SK-N-SH treated with all-trans-retinoic acid at 6 μM for 48 hours (cell line): ENCODE results near the gene AGAP1.

ENCODE experiments used
- RARB ChIP-seq: fragments of 250-450 bp; sonication (Bioruptor Pico); IDR thresholded peaks from 2 replicates; pipeline ENCODE4 v1.8.0; 2021; ENCODE audit warnings: mild to moderate bottlenecking, moderate library complexity
- TCF4 ChIP-seq: fragments of 250-450 bp; sonication (Bioruptor Pico); IDR thresholded peaks from 2 replicates; pipeline ENCODE4 v1.8.0; 2021; ENCODE audit warnings: mild to moderate bottlenecking, moderate library complexity, borderline replicate concordance
- ZC3H10 ChIP-seq: fragments of 250-450 bp; sonication (Bioruptor Pico); IDR thresholded peaks from 2 replicates; pipeline ENCODE4 v1.5.1; 2021; ENCODE audit warnings: mild to moderate bottlenecking, moderate library complexity
- ZFP3 ChIP-seq: fragments of 250-450 bp; sonication (Bioruptor Pico); IDR thresholded peaks from 2 replicates; pipeline ENCODE4 v1.5.0; 2020; ENCODE audit warnings: mild to moderate bottlenecking, moderate library complexity
- ZNF565 ChIP-seq: fragments of 450-650 bp; formaldehyde crosslinking; conservative IDR thresholded peaks from 2 replicates; pipeline ENCODE4 v1.5.0; 2020; ENCODE audit warnings: low read depth, mild to moderate bottlenecking, moderate library complexity

- TF ChIP-seq ZFP3 (no peak), RARB (CRISPR knock-in tag) (no peak), ZNF565 (CRISPR knock-in tag) (no peak), TCF4 (CRISPR knock-in tag) (no peak), ZC3H10 (CRISPR knock-in tag) (no peak)
These were observed 115.9 kb downstream of the AGAP1 start for GRCh38 chr2:235609746-235610145.
